NCI-H128 (cell line): Measurements from ENCODE around the gene EGFR.
"Not testable (repeated sequence)": the region's sequence is repeated elsewhere in the genome, so short reads cannot be mapped to it uniquely, and the experiment has no call there.

Experiments
- DNase-seq: peaks from one replicate; lab custom pipeline; 2025; ENCODE audit not compliant: unreplicated experiment; lab: John Stamatoyannopoulos, UW

EGFR gene

DNA sequence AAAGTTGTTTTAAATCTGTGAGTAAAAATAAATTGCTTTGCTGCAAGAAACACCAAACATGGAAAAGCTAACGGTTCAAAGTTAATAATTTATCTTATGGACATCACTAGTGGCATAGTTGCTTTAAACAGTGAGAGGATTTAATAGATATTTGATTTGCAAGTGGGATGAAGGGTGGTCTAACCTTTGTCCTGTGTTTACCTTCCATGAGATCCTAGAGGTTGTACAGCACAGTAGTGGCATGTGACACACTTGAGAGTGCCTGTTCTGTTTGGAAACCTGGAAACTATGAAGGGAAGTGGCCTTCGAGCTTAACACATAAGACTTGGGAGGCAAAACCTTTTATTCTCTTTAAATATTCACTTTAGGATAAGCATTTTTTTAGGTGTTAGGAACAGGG is 16.0 kb downstream of the EGFR start:
- no peak for DNase-seq

DNA sequence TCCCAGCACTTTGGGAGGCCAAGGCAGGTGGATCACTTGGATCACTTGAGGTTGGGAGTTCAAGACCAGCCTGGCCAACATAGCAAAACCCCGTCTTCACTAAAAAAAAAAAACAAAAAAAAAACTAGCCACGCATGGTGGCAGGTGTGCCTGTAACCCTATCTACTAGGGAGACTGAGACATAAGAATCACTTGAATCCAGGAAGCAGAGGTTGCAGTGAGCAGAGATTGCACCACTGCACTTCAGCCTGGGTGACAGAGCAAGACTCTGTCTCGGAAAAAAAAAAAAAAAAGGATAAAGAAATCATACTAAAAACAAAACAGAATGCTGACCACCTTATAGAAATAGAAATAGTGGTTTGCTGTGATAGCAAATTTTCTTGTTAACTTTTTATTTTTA is 16.6 kb downstream of the EGFR start:
- not testable (repeated sequence) for DNase-seq

DNA sequence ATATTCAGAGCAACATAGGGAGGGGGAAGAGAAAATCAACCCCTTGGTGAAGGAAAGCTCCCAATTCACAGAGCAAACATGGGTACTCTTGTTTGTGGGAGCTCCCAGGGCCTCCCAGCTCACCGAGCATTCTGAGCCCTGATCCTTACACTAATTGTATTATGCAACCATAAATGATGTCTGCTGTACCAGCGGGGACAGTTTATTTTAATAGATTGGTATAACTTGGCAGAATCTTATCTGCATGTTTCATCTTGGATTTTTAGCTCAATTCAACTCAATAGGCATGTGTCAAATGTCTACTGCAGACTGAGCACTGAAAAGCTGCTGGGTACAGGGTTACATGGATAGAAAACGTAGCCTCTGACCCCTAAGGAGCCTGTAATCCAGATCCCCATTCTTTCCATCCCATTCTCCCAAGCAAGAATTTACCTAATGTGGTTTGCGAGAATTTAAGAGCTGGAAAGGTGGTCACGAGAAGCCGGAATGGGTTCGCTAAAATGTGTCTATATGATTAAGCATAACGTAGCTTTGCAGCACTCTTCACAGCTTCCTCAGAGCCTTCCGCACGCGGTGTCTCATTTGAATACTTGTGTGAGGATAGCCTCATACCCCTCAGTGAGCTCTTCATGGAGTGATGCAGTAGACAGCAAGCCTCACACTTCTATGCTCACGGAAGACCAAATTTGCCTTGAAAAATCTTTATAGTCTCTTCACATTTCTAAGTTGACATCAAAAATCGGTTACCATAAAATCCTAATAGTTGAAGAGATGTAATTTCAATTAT is 18.3 kb downstream of the EGFR start:
- DNase-seq = no peak

DNA sequence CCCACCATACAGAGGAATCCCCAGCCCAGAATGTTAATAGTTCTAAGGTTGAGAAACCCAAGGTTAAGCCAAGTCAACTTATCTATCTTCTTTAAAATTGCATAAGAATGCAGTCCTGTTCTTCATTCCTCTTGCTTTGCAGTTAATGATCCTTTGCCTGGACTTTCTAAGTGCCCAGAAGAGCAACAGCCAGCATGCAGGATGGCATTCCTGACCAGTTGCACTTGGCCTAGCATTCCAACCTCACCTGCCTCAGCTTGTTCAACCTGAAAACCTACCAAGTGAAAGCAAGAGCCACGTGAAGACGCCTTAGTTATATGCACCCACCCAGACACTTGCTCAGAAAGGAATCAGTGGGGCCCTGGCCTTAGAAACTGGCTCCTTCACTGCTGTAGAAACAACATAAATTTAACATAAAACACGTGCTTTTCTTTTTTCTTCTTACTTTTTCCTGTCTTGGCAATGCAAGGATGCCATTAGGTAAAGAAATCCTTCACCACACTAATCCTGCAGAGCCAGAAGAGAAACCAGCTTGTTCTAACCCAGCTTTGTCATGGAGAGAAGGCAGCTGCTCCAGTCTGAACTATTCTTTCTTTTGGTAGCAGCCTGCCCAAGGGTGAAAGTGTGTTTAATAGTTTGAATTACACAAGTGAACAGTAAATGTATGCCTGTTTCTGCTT is 25.0 kb downstream of the EGFR start:
- DNase-seq = no peak

DNA sequence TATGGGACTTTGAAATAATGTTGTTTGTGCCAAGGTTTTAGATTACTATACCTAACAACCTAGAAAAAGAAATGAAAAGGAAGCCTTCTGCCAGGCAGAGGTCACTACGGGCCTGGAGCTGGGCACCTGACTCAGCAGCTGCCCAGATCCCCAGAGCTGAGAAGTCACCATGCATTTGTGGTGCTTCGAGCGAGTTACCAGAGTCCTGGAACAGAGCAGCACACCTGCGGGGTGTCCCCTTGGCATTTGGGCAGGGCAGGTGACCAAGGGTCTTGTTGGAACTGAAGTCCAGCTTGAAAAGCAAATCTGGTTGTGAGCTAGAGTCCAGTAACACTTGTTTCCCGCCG is 25.5 kb downstream of the EGFR start:
- DNase-seq = no peak

DNA sequence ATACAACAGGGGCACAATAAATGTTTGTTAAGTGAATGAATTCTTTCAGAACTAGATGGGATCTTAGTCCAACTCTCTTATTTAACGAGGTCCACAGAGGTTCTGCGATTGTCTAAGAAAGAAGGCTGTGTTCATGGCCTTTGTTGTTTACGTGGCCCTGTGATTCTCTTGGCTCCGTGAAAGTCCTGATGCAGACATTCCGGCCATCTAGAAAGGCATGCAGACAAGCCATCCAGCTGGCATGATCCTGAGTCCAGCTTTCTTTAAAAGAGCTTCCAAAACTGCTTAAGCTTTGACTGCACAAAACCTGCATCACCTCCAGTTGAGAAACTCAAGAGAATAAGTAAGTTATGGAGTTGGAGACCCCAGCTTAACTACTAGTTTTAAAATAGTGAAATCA is 26.0 kb downstream of the EGFR start:
- DNase-seq = no peak

DNA sequence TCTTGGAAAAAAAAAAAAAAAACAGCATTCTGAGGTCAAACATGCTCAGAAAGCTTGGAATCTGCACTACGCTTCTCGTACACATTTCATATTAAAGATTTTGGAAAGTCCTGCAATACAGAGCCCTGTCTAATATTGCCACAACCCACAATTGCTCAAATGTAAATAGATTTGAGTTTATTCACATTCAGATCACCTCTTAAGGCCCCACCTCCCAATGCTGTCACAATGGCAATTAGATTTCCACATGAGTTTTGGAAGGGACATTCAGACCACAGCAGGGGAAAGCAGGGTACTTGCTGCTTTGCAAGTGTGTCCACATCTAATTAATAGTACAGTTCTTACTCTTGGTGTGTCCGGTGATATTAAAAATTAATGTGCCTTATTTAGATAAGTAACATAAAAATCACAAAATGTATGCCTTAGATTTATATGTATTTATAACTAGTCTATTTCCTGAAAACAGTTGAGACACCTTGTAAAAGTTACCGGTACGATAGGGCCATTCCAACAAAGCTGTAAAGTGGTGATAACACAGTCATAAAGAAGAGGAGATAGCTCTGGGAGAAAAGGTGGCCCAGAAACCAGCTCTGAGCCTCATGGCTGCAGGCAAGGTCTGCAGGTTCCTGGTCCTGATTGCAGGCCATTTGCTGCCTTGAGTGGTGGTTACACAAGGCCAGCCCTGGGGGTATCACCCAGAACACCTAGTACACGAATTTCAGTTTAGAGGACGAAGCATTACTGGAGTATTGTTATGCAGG is 27.9 kb downstream of the EGFR start:
- no peak for DNase-seq

DNA sequence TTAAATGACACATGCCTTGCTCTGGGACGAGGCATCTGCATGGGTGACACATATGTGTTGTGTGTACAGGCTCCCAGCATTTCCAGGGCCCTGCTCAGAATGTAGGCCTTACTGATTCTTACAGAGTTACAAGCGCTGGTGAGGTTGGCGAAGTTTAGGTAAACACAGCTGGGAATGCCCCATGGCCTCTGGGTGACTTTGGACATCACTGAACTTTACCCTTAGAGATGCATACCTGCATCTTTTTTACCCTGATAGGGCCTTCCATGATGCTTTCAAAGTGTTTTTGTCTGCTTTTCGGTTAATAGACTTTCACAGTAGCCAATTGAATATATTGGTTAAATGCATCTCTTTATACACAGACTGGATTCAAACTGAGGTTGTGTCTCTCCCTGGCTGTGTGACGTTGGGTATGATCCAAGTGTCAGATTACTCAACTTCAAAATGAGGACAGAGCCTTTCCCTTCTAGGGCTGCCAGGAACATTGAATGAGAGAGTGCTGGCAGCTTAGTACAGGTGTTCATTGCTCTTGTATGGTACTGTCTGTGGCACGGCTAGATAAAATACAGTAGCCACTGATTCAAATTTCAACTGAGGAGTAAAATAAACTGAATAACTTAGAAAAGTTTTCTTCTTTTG is 29.5 kb downstream of the EGFR start:
- DNase-seq = no peak

DNA sequence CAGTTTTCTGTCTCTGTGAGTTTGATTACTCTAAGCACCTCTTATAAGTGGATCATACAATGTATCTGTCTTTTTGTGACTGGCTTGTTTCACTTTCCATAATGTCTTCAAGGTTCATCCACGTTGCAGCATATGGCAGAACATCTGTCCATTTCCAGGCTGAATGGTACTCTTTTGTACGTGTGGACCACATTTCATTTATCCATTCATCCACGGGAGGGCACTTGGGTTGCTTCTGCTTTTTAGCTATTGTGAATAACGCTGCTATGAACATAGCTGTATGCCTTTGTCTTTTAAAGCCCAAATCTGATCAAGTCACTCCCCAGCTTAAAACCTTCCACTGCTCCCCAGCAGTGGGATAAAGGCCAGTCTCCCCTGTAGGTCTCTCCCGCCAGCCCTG is 31.5 kb downstream of the EGFR start:
- no peak for DNase-seq

DNA sequence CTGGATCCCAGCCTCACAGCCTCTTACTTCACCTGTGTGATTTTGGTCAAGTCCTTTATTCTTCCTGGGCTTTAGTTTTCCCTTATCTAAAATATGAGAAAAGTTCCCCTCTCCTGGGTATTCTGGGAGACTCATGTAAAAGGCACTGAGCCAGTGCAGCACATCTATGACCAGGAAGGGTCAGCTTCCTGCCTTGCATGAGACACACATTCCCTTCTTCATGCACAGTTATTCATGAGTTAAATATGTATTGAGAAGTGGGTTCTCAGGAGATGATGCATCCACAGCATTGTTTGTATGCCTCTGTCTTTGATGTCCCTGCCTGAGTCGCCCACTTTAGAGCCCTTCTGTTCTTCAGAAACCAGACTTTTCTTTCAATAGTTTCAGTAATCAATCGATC is 33.3 kb downstream of the EGFR start:
- no peak for DNase-seq

DNA sequence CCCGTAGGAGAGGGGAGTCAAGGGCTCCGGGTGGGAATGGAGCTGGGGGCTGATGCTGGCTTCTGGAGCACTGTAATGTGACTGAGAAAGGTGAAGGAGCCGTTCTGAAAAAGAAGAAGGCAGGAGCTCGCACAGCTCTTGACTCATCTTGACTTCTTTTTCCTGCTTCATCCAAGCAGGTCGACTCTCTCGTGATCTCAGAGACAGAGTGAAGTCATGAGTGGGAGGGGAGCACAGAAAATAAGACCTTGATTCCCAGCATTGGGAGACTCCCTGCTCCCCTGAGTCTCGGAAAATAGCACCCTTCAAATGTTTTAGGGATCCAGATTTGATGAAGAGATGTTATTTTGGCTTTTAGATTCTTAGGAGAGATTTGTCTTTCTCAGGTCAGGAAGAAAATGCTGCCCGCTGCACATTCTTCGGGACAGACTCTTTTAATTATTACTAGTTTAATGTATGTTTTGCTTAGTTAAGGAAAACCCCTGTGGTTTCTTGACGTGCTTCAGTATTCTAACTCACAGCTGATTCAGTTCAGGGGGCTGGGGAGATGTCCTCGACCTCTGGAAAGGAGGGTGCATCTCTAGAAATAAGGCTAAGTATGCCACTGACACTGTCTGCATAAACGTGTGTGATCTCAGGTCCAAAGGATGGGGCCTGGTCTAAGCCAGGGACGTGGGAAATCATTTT is 34.1 kb downstream of the EGFR start:
- no peak for DNase-seq

DNA sequence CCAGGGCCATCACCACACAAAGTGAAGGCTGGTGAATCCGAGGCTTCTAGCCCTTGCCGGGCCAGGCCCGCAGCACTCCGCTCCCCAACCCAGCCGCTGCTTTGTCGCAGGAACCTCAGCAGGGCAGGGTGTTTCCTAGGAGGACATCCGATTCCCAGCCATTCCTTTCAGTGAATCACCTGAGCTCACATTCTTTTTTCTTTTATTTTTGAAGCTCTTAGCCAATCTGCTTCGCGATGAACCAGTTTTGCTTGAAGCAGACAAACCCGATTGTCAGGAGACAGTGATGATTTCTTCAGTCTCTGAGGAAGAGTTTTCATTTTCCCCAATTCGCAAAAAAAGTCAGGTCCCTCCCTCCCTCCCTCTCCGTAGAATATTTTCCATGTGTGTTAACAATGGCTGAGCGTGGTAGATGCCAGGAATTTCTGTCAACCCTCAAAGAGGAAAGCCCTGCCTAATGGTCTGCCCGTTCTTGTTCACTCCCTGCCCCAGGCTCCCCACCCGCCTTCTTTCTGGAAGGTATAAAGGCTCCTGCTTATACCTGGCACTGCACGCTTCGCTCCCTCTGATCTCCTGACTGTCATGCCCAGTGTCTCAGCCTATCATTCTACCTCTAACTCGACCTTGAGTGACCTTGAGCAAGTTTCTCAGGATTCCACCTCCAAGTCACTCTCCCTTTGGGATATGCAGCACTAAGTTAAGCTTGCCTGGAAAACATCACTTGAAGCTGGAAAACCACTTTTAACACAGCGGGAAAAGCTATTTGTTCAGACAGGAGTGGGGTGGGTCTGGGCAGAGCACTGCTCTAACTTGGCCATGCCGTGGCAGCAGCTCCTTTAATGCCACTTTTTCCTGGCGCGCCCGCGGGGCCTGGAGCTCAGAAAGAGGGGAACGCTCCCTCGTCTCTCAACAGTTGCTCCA is 35.1 kb downstream of the EGFR start:
- DNase-seq = no peak

DNA sequence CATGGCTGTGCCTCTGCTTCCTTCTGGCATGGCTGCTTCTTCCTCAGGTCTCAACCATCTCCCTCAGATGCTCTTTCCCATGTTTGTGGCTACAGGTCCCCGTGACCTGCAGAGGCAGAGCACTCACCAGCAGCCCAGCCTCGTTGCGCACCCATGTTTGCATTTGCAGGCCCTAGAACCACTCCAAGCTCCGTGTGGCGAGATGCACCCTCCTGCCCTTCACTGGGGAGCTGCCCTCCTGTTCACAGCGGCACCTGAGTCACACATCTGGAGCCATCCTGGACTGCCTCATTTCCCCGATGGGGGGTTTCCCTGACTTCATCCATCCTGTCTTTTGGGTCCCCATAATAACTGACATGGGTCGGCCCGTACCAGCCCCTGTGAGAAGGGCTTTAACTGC is 35.9 kb downstream of the EGFR start:
- DNase-seq = no peak

DNA sequence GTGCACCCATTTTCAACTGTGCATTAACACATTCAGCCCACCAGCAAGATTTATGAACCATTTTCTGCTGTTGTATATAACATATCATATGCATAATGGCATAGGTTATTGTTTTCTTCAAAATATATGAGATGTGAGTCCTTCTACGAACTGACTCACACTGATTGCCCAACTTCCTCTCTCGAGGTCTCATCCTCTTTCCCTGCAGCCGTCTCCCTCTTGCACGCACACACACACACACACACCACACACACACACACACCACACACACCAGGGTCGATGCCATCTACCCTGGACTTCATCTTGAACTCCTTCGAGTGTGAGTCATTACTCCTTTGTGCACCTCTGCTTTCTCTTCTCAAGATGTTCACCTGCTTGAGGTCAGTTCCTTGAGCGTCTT is 36.7 kb downstream of the EGFR start:
- no peak for DNase-seq

DNA sequence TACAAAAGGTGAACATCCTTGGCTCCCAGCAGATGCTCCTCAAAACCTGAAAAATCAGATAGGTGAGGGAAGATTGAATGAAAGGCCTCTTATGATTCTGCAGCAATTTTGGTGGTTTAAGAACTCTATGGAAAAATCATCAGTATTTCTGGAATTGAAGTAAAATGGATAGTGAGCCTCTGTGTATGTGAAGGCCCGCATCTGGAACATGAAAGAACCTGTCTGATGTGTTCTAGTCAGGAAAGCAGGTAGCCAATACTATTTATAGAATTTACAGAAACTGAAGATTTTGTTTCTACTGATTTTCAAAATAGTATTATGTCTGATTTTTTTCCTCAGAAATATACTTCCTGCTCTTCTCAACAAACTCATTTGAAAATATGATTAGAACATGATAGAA is 37.3 kb downstream of the EGFR start:
- DNase-seq = no peak

DNA sequence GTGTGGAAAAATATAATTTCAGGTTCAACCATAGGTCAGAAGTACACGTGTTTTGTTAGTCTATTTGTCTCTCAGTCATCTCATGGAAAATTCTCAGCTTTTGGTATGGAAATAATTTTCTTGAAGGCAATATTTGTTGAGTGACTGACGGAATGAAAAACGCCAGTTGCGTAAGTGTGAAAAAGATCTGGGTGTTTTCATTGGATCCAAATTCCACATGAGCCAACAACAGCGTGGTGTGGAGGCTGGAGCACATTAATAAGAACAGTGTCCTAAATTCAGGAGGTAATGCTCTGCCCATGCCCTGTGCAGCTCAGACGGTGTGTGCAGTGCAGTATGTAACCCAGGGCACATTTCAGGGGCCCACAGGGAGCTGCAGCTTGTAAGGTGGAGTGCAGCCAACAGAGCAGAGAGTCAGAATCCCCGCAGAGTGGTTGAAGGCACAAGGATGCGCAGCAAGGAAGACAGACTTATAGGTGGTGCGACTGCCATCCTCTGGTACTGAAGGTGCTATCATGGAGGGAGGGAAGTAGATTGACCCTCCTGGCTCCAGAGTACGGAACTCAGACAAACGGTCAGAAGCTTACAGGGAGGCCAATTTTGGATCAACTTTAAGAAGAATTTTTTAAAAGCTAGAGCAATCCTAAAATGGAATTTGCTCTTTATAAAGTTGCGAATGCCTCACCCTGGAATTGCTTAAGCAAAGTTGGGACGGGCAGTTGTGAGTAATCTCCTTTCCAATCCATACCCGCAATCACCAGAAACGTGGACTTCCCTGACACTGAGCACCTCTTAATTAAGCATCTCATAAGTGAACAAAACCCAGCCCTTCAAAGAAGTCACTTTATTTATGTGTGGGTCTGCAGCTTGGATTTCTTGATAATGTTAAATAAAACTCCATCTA is 38.0 kb downstream of the EGFR start:
- DNase-seq = no peak

DNA sequence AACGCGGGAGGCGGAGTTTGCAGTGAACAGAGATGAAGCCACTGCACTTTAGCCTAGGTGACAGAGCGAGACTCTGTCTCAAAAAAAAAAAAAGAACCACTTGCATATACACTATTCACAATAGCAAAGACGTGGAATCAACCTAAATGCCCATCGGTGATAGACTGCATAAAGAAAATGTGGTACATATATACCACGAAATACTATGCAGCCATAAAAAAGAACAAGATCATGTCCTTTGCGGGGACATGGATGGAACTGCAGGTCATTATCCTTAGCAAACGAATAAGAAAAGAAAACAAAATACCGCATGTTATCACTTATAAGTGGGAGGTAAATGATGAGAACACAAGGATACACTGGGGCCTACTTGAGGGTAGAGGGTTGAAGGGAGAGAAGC is 39.5 kb downstream of the EGFR start:
- DNase-seq = no peak

DNA sequence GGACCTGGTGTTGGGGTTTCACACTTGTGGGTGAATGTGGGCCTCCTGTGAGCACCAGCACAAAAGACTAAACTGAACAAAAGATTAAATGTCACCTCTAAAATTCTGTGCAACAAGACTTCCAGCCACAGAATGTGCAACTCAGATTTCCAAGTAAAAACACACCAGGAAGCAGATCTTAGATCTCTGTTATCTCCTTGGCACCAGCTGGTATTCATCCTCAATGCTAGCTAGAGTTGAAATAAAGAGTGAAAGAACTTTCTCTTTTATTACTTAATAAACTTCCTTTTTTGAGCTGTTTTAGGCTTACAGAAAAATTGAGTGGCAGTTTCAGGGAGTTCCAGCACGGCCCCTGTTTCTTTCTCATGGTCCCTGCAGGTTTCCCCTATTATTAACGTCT is 40.2 kb downstream of the EGFR start:
- no peak for DNase-seq

DNA sequence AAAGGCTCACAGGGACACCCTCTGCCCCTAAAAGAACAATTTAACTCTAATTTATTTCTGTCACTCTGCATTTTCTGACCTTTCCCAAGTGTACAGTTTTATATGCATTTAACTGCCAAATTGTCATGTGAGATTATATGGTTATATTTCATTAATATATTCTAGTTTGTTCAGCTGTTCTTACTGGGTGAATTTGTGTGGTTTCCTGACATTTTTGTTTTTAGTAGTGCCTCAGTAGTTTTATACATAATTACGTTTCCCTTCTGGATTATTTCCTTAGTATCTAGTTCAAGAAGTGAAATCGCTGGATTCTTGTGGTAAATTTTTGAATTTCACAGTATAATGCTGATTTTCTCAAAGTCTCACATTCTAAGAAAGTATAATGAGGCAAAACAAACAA is 41.3 kb downstream of the EGFR start:
- DNase-seq = no peak
